ENCODE data around the gene HOPX. TPM values are rescaled to one million over a fixed set of nuclear protein-coding genes. Genes with fewer than 3 reads are reported as not detected.
"Not testable (repeated sequence)": the region's sequence is repeated elsewhere in the genome, so short reads cannot be mapped to it uniquely, and the experiment has no call there.

Gene HOPX
- total RNA-seq, 2 experiments from 2014 or later = not detected

DNA sequence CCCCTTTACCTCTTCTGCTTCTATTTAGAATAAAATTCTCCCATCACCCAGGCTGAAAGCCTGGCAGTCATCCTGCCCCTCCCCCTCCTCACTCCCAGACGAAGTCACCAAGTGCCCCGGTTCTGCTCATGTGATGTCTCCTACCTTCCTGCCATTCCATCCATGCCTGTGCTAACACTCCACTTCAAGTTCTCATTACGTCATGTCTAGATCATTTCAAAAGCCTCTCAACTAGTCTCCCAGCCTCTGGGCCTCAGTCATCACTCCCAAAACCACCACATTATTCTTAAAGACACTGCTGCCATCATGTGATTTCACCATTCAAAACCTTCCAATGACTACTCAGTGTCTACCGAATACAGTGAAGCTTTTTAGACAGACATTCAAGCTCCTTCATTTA is 17.2 kb upstream of the HOPX start:
- Histone ChIP-seq H3K9me2 (ENCODE audit: insufficient read depth, low read length) (no peaks in the 10 kb centered on the region), H3K36me3 (ENCODE audit: insufficient read depth, low read length) (no peaks in the 10 kb centered on the region), H2AFZ (ENCODE audit: low read length) (no peak overlapping the region), H3K4me2 (ENCODE audit: low read length) (no peak overlapping the region), H3K4me1 (ENCODE audit: insufficient read depth, low read length, poor library complexity, severe bottlenecking) (no peaks in the 10 kb centered on the region), H3K79me2 (ENCODE audit: insufficient read depth, low read depth, low read length) (no peaks in the 10 kb centered on the region), H3K4me3 (ENCODE audit: low read depth, low read length, poor library complexity, severe bottlenecking) (no peak overlapping the region), H3K27ac (ENCODE audit: low read depth, low read length, poor library complexity, severe bottlenecking) (no peak overlapping the region), H3K9me3 (ENCODE audit: low read length) (no peaks in the 10 kb centered on the region), H4K20me1 (ENCODE audit: insufficient read depth, low read length) (no peaks in the 10 kb centered on the region)
- intact Hi-C loops (cut with micrococcal nuclease; ENCODE audit: unreplicated experiment) = no loop called here
- POLR2A ChIA-PET = no interaction called here
- BruUV-seq (replicated peaks) = no TSS peak
- TF ChIP-seq, protein P1, sequence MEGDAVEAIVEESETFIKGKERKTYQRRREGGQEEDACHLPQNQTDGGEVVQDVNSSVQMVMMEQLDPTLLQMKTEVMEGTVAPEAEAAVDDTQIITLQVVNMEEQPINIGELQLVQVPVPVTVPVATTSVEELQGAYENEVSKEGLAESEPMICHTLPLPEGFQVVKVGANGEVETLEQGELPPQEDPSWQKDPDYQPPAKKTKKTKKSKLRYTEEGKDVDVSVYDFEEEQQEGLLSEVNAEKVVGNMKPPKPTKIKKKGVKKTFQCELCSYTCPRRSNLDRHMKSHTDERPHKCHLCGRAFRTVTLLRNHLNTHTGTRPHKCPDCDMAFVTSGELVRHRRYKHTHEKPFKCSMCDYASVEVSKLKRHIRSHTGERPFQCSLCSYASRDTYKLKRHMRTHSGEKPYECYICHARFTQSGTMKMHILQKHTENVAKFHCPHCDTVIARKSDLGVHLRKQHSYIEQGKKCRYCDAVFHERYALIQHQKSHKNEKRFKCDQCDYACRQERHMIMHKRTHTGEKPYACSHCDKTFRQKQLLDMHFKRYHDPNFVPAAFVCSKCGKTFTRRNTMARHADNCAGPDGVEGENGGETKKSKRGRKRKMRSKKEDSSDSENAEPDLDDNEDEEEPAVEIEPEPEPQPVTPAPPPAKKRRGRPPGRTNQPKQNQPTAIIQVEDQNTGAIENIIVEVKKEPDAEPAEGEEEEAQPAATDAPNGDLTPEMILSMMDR (conservative IDR thresholded peaks at IDR 0.05; ENCODE audit: low read length) = no peak
- TF ChIP-seq EZH2phosphoT487 (IDR thresholded peaks at IDR 0.05; ENCODE audit: borderline replicate concordance, low read depth, low read length) = no peak
- CTCF ChIA-PET (ENCODE audit: unreplicated experiment) = no interaction called here
- no peak for DNase-seq (ENCODE audit: low spot score)

DNA sequence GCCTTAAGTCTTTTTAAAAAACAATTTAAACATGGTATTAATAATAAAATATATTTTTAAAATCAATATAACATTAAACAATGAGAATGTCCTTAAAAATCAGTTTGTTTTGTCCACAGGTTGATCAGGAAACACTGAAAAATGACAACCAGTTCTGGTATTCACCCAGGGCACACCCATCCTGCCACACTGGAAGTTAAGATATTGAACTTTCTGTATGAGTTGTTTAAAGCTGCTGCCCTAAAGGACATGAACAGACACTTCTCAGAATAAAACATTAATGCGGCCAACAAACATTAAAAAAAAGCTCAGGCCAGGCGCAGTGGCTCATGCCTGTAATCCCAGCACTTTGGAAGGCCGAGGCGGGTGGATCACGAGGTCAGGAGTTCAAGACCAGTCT is 15.0 kb upstream of the HOPX start:
- POLR2A ChIA-PET = interaction anchor here (0.6 kb wide), 1 partner anchor 90 kb away, joined by 5 read pairs; no protein-coding TSS in a partner anchor
- no peaks in the 10 kb centered on the region for H3K9me2 ChIP-seq (ENCODE audit: insufficient read depth, low read length)
- no peak overlapping the region for H2AFZ ChIP-seq (ENCODE audit: low read length)
- H3K79me2 ChIP-seq (ENCODE audit: insufficient read depth, low read depth, low read length) = no peaks in the 10 kb centered on the region
- TF ChIP-seq, protein P1 (conservative IDR thresholded peaks at IDR 0.05; ENCODE audit: low read length) = no peak
- TF ChIP-seq EZH2phosphoT487 (IDR thresholded peaks at IDR 0.05; ENCODE audit: borderline replicate concordance, low read depth, low read length) = no peak
- intact Hi-C loops (cut with micrococcal nuclease; ENCODE audit: unreplicated experiment) = no loop called here
- H3K9me3 ChIP-seq (ENCODE audit: low read length) = no peaks in the 10 kb centered on the region
- H4K20me1 ChIP-seq (ENCODE audit: insufficient read depth, low read length) = no peaks in the 10 kb centered on the region
- no peaks in the 10 kb centered on the region for H3K4me1 ChIP-seq (ENCODE audit: insufficient read depth, low read length, poor library complexity, severe bottlenecking)
- no peak overlapping the region for H3K27ac ChIP-seq (ENCODE audit: low read depth, low read length, poor library complexity, severe bottlenecking)
- no peaks in the 10 kb centered on the region for H3K36me3 ChIP-seq (ENCODE audit: insufficient read depth, low read length)
- H3K4me2 ChIP-seq (ENCODE audit: low read length) = no peak overlapping the region
- BruUV-seq (replicated peaks) = no TSS peak
- CTCF ChIA-PET (ENCODE audit: unreplicated experiment) = no interaction called here
- DNase-seq (ENCODE audit: low spot score) = no peak
- no peak overlapping the region for H3K4me3 ChIP-seq (ENCODE audit: low read depth, low read length, poor library complexity, severe bottlenecking)

DNA sequence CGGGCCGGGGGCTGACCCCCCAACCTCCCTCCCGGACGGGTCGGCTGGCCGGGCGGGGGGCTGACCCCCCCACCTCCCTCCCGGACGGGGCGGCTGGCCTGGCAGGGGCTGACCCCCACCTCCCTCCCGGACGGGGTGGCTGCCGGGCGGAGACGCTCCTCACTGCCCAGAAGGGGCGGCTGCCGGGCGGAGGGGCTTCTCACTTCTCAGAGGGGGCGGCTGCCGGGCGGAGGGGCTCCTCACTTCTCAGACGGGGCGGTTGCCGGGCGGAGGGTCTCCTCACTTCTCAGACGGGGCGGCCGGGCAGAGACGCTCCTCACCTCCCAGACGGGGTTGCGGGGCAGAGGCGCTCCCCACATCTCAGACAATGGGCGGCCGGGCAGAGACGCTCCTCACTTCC is 12.4 kb upstream of the HOPX start:
- intact Hi-C loops (cut with micrococcal nuclease; ENCODE audit: unreplicated experiment); H3K79me2 ChIP-seq (ENCODE audit: insufficient read depth, low read depth, low read length); H3K36me3 ChIP-seq (ENCODE audit: insufficient read depth, low read length); POLR2A ChIA-PET; H4K20me1 ChIP-seq (ENCODE audit: insufficient read depth, low read length); DNase-seq (ENCODE audit: low spot score); H3K4me3 ChIP-seq (ENCODE audit: low read depth, low read length, poor library complexity, severe bottlenecking); H3K4me1 ChIP-seq (ENCODE audit: insufficient read depth, low read length, poor library complexity, severe bottlenecking); H3K4me2 ChIP-seq (ENCODE audit: low read length); H3K27ac ChIP-seq (ENCODE audit: low read depth, low read length, poor library complexity, severe bottlenecking); H2AFZ ChIP-seq (ENCODE audit: low read length); H3K9me3 ChIP-seq (ENCODE audit: low read length); BruUV-seq (replicated peaks); CTCF ChIA-PET (ENCODE audit: unreplicated experiment); H3K9me2 ChIP-seq (ENCODE audit: insufficient read depth, low read length): not testable (repeated sequence)

Measured in OCI-LY7 (cell line).